NB4 (cell line): Measurements from ENCODE around the gene CNTNAP4.

Experiments used
- DNase-seq: peaks from one replicate; pipeline ENCODE4 v3.0.0; 2010; ENCODE audit warnings: low read depth
- H3K4me3 ChIP-seq: one replicate; pipeline ENCODE4 v1.5.1; 2011; ENCODE audit warnings: mild to moderate bottlenecking, low read depth, low read length, moderate library complexity
- MYC ChIP-seq: IDR thresholded peaks from 2 replicates; pipeline ENCODE4 v1.6.1; 2011; ENCODE audit warnings: low read depth, low read length
- POLR2A ChIP-seq: IDR thresholded peaks from 2 replicates; pipeline ENCODE4 v1.6.1; 2011; ENCODE audit warnings: mild to moderate bottlenecking; ENCODE audit not compliant: insufficient read length; ENCODE audit errors: extremely low read depth
- TF ChIP-seq, protein P1 (sequence below): IDR thresholded peaks from 2 replicates; pipeline ENCODE4 v1.6.1; 2011; ENCODE audit warnings: low read depth, low read length
- TF ChIP-seq, protein P2 (sequence below): IDR thresholded peaks from one replicate; pipeline ENCODE4 v1.5.1; 2012; ENCODE audit warnings: low read depth, low read length

The CNTNAP4 gene

DNA sequence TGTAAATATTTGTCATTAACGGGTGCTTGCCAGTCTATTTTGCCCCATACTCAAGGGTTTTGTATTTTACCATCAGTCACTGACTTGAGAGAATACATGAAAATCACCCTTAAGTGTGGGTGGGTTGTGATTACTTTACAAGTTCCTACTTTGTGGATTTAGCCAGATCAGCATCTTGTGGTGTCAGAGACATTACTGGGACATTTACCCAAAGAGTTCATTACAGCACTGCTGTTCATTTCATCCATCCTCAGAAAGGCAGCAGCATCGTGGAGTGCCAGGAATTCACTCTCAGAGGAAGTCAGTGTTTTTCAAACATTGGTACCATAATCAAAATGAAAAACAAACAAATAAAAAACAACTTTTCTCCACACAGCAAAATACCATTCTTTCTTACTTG is 110.8 kb downstream of the CNTNAP4 start:
- TF ChIP-seq, protein P1, sequence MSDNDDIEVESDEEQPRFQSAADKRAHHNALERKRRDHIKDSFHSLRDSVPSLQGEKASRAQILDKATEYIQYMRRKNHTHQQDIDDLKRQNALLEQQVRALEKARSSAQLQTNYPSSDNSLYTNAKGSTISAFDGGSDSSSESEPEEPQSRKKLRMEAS: no peak
- TF ChIP-seq POLR2A (no peak), MYC (no peak)
- TF ChIP-seq, protein P2, sequence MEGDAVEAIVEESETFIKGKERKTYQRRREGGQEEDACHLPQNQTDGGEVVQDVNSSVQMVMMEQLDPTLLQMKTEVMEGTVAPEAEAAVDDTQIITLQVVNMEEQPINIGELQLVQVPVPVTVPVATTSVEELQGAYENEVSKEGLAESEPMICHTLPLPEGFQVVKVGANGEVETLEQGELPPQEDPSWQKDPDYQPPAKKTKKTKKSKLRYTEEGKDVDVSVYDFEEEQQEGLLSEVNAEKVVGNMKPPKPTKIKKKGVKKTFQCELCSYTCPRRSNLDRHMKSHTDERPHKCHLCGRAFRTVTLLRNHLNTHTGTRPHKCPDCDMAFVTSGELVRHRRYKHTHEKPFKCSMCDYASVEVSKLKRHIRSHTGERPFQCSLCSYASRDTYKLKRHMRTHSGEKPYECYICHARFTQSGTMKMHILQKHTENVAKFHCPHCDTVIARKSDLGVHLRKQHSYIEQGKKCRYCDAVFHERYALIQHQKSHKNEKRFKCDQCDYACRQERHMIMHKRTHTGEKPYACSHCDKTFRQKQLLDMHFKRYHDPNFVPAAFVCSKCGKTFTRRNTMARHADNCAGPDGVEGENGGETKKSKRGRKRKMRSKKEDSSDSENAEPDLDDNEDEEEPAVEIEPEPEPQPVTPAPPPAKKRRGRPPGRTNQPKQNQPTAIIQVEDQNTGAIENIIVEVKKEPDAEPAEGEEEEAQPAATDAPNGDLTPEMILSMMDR: no peak
- H3K4me3 ChIP-seq: no peak overlapping the region
- DNase-seq: no peak

DNA sequence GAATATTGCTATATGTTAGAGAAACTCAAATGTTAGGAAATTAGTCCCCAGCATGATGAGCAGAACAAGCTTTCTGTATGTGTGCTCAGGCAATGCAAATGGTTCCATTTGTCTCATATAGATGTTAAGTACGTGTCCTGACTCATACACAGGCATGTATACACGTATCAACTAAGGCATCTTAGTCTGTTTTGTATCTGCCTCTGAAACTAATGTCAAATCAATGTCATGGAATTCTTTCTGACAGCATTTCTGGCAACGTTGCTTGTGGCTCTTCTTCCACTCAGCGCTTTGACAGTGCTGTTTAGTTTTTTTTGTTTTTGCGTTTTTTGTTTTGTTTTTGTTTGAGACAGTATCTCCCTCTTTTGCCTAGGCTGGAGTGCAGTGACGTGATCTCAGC is 111.9 kb downstream of the CNTNAP4 start:
- DNase-seq: no peak
- TF ChIP-seq, protein P2: no peak
- no peak for TF ChIP-seq POLR2A
- TF ChIP-seq, protein P1: no peak
- TF ChIP-seq MYC: no peak
- no peak overlapping the region for H3K4me3 ChIP-seq

DNA sequence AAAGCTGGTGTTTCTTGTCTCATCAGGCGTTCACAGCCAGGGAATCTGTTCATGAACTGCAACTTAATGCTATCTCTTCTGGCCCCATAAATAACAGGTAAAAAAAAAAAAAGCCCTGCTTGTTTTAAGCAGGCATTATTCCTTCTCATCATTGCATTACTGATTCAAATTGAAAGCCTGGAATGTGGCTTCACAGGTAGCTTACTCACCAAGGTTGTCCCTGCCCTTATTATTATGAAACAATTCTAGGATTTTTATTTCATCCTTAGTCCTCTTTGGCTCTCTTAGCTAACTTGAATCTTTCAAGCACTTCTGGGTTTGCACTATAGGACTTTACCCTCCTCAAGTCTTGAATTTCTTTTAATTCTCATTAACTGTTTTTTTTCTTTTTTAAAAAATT is 113.3 kb downstream of the CNTNAP4 start:
- DNase-seq: no peak
- TF ChIP-seq, protein P2: no peak
- TF ChIP-seq MYC: no peak
- no peak for TF ChIP-seq POLR2A
- TF ChIP-seq, protein P1: no peak
- H3K4me3 ChIP-seq: no peak overlapping the region

DNA sequence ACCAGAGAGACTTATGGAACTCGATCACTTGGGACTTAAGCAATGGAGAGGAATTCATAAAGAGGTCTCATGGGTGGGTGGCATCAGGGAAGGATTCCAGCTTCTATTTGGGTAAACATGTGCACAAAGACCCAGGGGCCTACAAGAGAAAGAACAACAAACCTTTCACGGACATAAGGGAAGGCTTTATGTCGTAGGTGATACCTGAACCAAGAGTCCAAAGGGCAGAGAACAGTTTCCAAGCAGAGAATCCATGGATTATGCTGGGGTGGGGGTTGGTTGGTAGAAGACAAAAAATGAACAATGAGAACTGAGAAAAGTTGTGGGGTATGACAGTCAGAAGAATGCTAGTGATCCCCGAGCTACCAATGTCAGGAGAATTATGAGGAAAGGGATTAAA is 119.8 kb downstream of the CNTNAP4 start:
- TF ChIP-seq, protein P1: no peak
- TF ChIP-seq POLR2A (no peak), MYC (no peak)
- TF ChIP-seq, protein P2: no peak
- no peak overlapping the region for H3K4me3 ChIP-seq
- DNase-seq: no peak

DNA sequence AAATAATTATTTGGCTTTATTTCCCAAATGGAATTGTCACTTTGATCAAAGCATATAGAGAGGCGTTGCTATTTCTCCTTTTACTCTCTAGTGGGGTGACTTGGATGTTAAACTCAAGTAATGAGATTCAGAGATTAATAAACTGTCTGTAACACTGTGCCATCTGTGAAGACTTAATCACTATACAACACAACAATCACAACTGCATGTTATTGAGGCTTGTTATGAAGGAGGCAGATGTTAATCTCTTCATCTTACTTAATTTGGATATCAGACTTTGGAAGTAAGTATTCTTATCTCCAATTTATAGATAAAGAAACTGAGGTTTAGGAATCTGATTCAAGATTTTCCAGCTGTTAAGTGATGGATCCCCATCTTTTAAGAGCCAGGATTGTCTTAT is 132.5 kb downstream of the CNTNAP4 start:
- TF ChIP-seq MYC: no peak
- TF ChIP-seq, protein P2: no peak
- TF ChIP-seq, protein P1: no peak
- no peak for TF ChIP-seq POLR2A
- DNase-seq: no peak
- H3K4me3 ChIP-seq: no peak overlapping the region

DNA sequence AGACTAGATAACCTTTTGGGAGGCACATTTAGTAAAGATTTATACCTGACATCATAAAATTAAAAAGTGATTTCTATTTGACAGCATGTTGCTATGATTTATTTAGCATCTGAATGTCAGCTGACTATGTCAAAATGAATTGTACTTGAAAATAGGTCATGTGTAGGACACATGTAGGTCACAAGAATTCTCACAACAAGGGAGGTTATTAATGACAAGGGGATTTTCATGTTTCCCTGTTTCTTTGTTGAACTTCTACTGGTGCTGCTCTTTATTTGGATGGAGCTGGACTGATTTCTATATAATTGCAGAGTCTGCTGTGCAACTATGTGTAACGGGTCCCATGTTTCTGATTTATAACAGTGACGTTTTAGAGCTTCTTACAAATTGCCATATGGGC is 144.4 kb downstream of the CNTNAP4 start:
- TF ChIP-seq POLR2A: no peak
- TF ChIP-seq MYC: no peak
- TF ChIP-seq, protein P2: no peak
- TF ChIP-seq, protein P1: no peak
- H3K4me3 ChIP-seq: no peak overlapping the region
- DNase-seq: no peak
